Measurements from ENCODE around the gene FRAS1.
"Not testable (repeated sequence)": the region's sequence is repeated elsewhere in the genome, so short reads cannot be mapped to it uniquely, and the experiment has no call there.

The FRAS1 gene

DNA sequence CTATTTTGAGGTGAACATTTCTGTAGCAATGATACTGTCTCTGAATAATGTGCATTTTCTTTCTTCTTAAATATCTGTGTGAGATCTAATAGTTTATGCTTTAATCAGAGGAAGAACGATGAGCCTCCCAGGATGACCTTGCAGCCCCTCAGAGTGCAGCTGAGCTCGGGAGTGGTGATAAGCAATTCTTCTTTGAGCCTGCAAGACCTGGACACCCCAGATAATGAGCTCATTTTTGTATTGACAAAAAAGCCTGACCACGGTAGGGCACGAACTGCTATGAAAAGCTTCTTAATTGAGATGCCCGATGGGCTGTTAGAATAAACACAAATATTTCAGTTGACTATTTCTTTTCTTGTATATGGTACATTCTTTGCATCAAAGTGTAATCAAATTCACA lies 389.5 kb downstream of the FRAS1 start:
- WGBS (ENCODE audit: insufficient coverage, insufficient read length) = no CpG with 5 or more reads among the region's 5 CpGs
- H3K36me3 ChIP-seq (ENCODE audit: control insufficient read depth, insufficient read depth, low read length) = peaks cover 14% of the 10 kb centered on the region; the same call in 1 of the 2 replicates
- no peaks in the 10 kb centered on the region for H3K4me1 ChIP-seq (ENCODE audit: control insufficient read depth, insufficient read depth, low read length)
- no peak overlapping the region for H3K27ac ChIP-seq (ENCODE audit: low read length)
- H3K27me3 ChIP-seq (ENCODE audit: control insufficient read depth, insufficient read depth, low read length) = no peaks in the 10 kb centered on the region
- H3K9me3 ChIP-seq (ENCODE audit: control insufficient read depth, insufficient read depth, low read length) = no peaks in the 10 kb centered on the region
- H3K4me3 ChIP-seq (ENCODE audit: low read length) = no peak overlapping the region
- DNase-seq (ENCODE audit: low read depth, low spot score) = no peak

GRCh38 chr4:78451407-78451806 lies 394.3 kb downstream of the FRAS1 start:
- no peaks in the 10 kb centered on the region for H3K27me3 ChIP-seq (ENCODE audit: control insufficient read depth, insufficient read depth, low read length)
- no peak overlapping the region for H3K27ac ChIP-seq (ENCODE audit: low read length)
- no peaks in the 10 kb centered on the region for H3K4me1 ChIP-seq (ENCODE audit: control insufficient read depth, insufficient read depth, low read length)
- no peaks in the 10 kb centered on the region for H3K9me3 ChIP-seq (ENCODE audit: control insufficient read depth, insufficient read depth, low read length)
- WGBS (ENCODE audit: insufficient coverage, insufficient read length) = 100% methylated on average over 1 of the region's 3 CpGs
- no peak for DNase-seq (ENCODE audit: low read depth, low spot score)
- H3K36me3 ChIP-seq (ENCODE audit: control insufficient read depth, insufficient read depth, low read length) = peaks cover 14% of the 10 kb centered on the region; the same call in 1 of the 2 replicates
- H3K4me3 ChIP-seq (ENCODE audit: low read length) = no peak overlapping the region

DNA sequence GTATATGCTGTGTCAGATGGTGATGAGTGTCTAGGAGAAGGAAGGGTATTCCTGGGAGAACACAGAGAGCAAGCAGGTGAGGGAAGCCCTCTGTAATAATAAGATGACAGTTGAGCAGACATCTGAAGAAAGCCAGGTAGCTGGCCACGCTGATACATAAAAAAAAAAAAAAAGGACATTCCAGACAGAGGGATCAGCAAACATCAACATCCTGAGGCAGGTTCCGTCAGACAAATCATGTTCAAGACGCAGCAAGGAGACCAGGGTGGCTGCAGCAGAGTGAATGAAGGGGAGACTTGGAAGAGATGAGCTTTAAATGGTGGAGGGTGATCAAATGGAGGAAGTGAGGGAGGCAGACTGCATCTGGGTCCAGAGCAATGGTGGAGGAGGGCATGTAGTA lies 396.9 kb downstream of the FRAS1 start:
- H3K36me3 ChIP-seq (ENCODE audit: control insufficient read depth, insufficient read depth, low read length) = peaks cover 15% of the 10 kb centered on the region; the same call in 1 of the 2 replicates
- H3K4me3 ChIP-seq (ENCODE audit: low read length) = no peak overlapping the region
- H3K9me3 ChIP-seq (ENCODE audit: control insufficient read depth, insufficient read depth, low read length) = no peaks in the 10 kb centered on the region
- no peaks in the 10 kb centered on the region for H3K4me1 ChIP-seq (ENCODE audit: control insufficient read depth, insufficient read depth, low read length)
- no peaks in the 10 kb centered on the region for H3K27me3 ChIP-seq (ENCODE audit: control insufficient read depth, insufficient read depth, low read length)
- DNase-seq (ENCODE audit: low read depth, low spot score) = no peak
- no peak overlapping the region for H3K27ac ChIP-seq (ENCODE audit: low read length)
- no CpG with 5 or more reads among the region's 3 CpGs for WGBS (ENCODE audit: insufficient coverage, insufficient read length)

- Histone ChIP-seq H3K27ac (ENCODE audit: low read length) (no peak overlapping the region), H3K4me3 (ENCODE audit: low read length) (no peak overlapping the region), H3K9me3 (ENCODE audit: control insufficient read depth, insufficient read depth, low read length) (no peaks in the 10 kb centered on the region), H3K27me3 (ENCODE audit: control insufficient read depth, insufficient read depth, low read length) (no peaks in the 10 kb centered on the region), H3K36me3 (ENCODE audit: control insufficient read depth, insufficient read depth, low read length) (peaks cover 7% of the 10 kb centered on the region; the same call in 1 of the 2 replicates), H3K4me1 (ENCODE audit: control insufficient read depth, insufficient read depth, low read length) (no peaks in the 10 kb centered on the region)
- DNase-seq (ENCODE audit: low read depth, low spot score) = no peak
- no CpG with 5 or more reads among the region's 3 CpGs for WGBS (ENCODE audit: insufficient coverage, insufficient read length)
These were observed 400.6 kb downstream of the FRAS1 start for GRCh38 chr4:78457751-78458150.

GRCh38 chr4:78459327-78459726 lies 402.2 kb downstream of the FRAS1 start:
- Histone ChIP-seq H3K9me3 (ENCODE audit: control insufficient read depth, insufficient read depth, low read length) (no peaks in the 10 kb centered on the region), H3K27me3 (ENCODE audit: control insufficient read depth, insufficient read depth, low read length) (no peaks in the 10 kb centered on the region), H3K4me3 (ENCODE audit: low read length) (no peak overlapping the region), H3K4me1 (ENCODE audit: control insufficient read depth, insufficient read depth, low read length) (no peaks in the 10 kb centered on the region), H3K27ac (ENCODE audit: low read length) (no peak overlapping the region), H3K36me3 (ENCODE audit: control insufficient read depth, insufficient read depth, low read length) (peaks cover 9% of the 10 kb centered on the region; the same call in 1 of the 2 replicates)
- DNase-seq (ENCODE audit: low read depth, low spot score) = no peak

DNA sequence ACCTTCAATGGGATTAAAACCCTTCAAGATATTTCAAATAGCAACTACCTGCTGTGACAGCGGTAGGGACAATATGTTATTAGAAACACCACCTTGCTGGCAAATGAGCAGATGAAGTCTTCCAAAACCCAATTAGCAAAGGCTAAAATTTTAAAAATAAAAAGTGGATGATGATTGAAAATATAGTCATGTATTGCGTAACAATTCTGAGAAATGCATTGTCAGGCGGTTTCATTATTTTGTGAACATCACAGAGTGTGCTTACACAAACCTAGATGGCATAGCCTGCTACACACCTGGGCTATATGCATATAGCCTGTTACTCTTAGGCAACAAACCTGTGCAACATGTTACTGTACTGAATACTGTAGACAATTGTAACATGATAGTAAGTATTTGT lies 403.2 kb downstream of the FRAS1 start:
- peaks cover 11% of the 10 kb centered on the region; the same call in 1 of the 2 replicates for H3K36me3 ChIP-seq (ENCODE audit: control insufficient read depth, insufficient read depth, low read length)
- no peak overlapping the region for H3K4me3 ChIP-seq (ENCODE audit: low read length)
- H3K27ac ChIP-seq (ENCODE audit: low read length) = no peak overlapping the region
- no peaks in the 10 kb centered on the region for H3K9me3 ChIP-seq (ENCODE audit: control insufficient read depth, insufficient read depth, low read length)
- no CpG with 5 or more reads among the region's 3 CpGs for WGBS (ENCODE audit: insufficient coverage, insufficient read length)
- no peaks in the 10 kb centered on the region for H3K27me3 ChIP-seq (ENCODE audit: control insufficient read depth, insufficient read depth, low read length)
- no peaks in the 10 kb centered on the region for H3K4me1 ChIP-seq (ENCODE audit: control insufficient read depth, insufficient read depth, low read length)
- no peak for DNase-seq (ENCODE audit: low read depth, low spot score)

DNA sequence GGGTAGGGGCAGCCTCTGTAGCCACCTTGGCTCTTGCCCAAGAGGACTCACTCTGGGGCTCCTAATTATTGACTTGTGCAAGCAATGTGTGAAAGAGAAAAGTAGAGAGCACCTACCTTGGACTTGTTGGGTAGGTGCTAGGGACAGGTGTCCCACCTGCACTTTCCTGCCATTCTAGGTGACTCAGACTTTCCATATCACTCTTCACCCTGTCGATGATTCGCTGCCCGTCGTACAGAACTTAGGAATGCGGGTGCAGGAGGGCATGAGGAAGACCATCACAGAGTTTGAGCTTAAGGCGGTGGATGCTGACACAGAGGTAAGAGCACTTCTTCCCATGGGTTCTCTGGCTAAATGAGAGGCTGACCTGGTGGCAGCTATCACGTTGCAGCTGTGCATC lies 407.1 kb downstream of the FRAS1 start:
- Histone ChIP-seq H3K27me3 (ENCODE audit: control insufficient read depth, insufficient read depth, low read length) (no peaks in the 10 kb centered on the region), H3K9me3 (ENCODE audit: control insufficient read depth, insufficient read depth, low read length) (no peaks in the 10 kb centered on the region), H3K4me1 (ENCODE audit: control insufficient read depth, insufficient read depth, low read length) (no peaks in the 10 kb centered on the region), H3K27ac (ENCODE audit: low read length) (no peak overlapping the region), H3K4me3 (ENCODE audit: low read length) (no peak overlapping the region), H3K36me3 (ENCODE audit: control insufficient read depth, insufficient read depth, low read length) (peaks cover 11% of the 10 kb centered on the region; the same call in 1 of the 2 replicates)
- no CpG with 5 or more reads among the region's 7 CpGs for WGBS (ENCODE audit: insufficient coverage, insufficient read length)
- DNase-seq (ENCODE audit: low read depth, low spot score) = no peak

DNA sequence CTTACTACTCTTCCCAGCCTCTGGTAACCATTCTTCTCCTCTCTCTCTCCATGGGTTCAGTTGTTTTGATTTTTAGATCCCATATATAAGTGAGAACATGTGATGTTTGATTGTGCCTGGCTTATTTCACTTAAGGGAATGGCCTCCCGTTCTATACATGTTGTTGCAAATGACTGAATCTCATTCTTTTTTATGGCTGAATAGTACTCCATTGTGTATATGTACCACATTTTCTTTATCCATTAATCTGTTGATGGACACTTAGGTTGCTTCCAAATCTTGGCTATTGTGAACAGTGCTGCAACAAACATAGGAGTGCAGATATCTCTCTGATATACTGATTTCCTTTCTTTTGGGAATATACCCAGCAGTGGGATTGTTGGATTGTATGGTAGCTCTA lies 410.1 kb downstream of the FRAS1 start:
- not testable (repeated sequence) for H3K4me3 ChIP-seq (ENCODE audit: low read length); H3K27me3 ChIP-seq (ENCODE audit: control insufficient read depth, insufficient read depth, low read length); H3K27ac ChIP-seq (ENCODE audit: low read length); H3K4me1 ChIP-seq (ENCODE audit: control insufficient read depth, insufficient read depth, low read length); H3K9me3 ChIP-seq (ENCODE audit: control insufficient read depth, insufficient read depth, low read length); DNase-seq (ENCODE audit: low read depth, low spot score)
- peaks cover 21% of the 10 kb centered on the region; the same call in 1 of the 2 replicates for H3K36me3 ChIP-seq (ENCODE audit: control insufficient read depth, insufficient read depth, low read length)
- WGBS (ENCODE audit: insufficient coverage, insufficient read length) = no CpG with 5 or more reads among the region's 1 CpG

GRCh38 chr4:78468272-78468671 lies 411.1 kb downstream of the FRAS1 start:
- no peak for DNase-seq (ENCODE audit: low read depth, low spot score)
- Histone ChIP-seq H3K9me3 (ENCODE audit: control insufficient read depth, insufficient read depth, low read length) (no peaks in the 10 kb centered on the region; the same call in 1 of the 2 replicates), H3K4me1 (ENCODE audit: control insufficient read depth, insufficient read depth, low read length) (no peaks in the 10 kb centered on the region), H3K36me3 (ENCODE audit: control insufficient read depth, insufficient read depth, low read length) (peaks cover 21% of the 10 kb centered on the region; the same call in 1 of the 2 replicates), H3K27me3 (ENCODE audit: control insufficient read depth, insufficient read depth, low read length) (no peaks in the 10 kb centered on the region), H3K27ac (ENCODE audit: low read length) (no peak overlapping the region), H3K4me3 (ENCODE audit: low read length) (no peak overlapping the region)
- WGBS (ENCODE audit: insufficient coverage, insufficient read length) = no CpG with 5 or more reads among the region's 3 CpGs

DNA sequence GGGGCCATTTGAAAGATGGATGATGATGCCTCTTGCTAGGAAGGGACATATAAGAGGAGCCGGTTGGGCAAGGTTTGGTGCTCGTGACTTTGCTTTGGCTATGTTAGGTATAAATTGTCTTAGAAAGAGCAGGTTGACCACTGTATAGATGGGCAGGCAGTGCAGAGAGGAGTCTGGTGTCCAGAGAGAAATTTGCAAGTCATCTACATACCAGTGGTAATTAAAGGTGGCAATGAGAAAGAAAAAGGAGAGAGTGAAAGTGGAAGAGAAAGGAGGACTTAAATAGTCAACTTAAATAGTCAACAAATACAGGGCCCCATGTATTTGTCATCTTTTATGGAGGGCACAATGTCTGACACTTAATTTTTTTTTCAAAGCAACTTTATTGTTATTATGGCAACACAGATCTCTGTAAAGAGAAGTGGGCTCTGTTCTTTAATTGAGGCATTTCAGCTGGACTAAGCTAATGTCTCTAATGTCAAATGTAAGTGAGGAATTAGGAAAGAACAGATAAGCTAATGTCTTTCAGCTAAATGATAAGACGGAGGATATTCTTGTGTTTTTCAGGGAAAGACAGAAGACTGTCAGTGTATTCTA lies 419.1 kb downstream of the FRAS1 start:
- H3K36me3 ChIP-seq (ENCODE audit: control insufficient read depth, insufficient read depth, low read length) = peaks cover 17% of the 10 kb centered on the region; the same call in 1 of the 2 replicates
- H3K27me3 ChIP-seq (ENCODE audit: control insufficient read depth, insufficient read depth, low read length) = no peaks in the 10 kb centered on the region
- H3K4me1 ChIP-seq (ENCODE audit: control insufficient read depth, insufficient read depth, low read length) = no peaks in the 10 kb centered on the region
- H3K4me3 ChIP-seq (ENCODE audit: low read length) = no peak overlapping the region
- no peak overlapping the region for H3K27ac ChIP-seq (ENCODE audit: low read length)
- no peaks in the 10 kb centered on the region; the same call in 1 of the 2 replicates for H3K9me3 ChIP-seq (ENCODE audit: control insufficient read depth, insufficient read depth, low read length)
- DNase-seq (ENCODE audit: low read depth, low spot score) = no peak
- no CpG with 5 or more reads among the region's 3 CpGs for WGBS (ENCODE audit: insufficient coverage, insufficient read length)

- Histone ChIP-seq H3K27ac (ENCODE audit: low read length) (no peak overlapping the region), H3K4me3 (ENCODE audit: low read length) (no peak overlapping the region), H3K36me3 (ENCODE audit: control insufficient read depth, insufficient read depth, low read length) (peaks cover 17% of the 10 kb centered on the region), H3K4me1 (ENCODE audit: control insufficient read depth, insufficient read depth, low read length) (no peaks in the 10 kb centered on the region), H3K9me3 (ENCODE audit: control insufficient read depth, insufficient read depth, low read length) (no peaks in the 10 kb centered on the region), H3K27me3 (ENCODE audit: control insufficient read depth, insufficient read depth, low read length) (no peaks in the 10 kb centered on the region)
- no CpG with 5 or more reads among the region's 1 CpG for WGBS (ENCODE audit: insufficient coverage, insufficient read length)
- DNase-seq (ENCODE audit: low read depth, low spot score) = no peak
These were observed 420.2 kb downstream of the FRAS1 start for GRCh38 chr4:78477276-78477675.
